WTC11 (cell line): Measurements from ENCODE around the gene SLC13A5.

Source experiments
- ATF6 ChIP-seq: sonication (generic); formaldehyde crosslinking; IDR thresholded peaks from 2 replicates; pipeline ENCODE4 v1.8.1; 2023; ENCODE audit warnings: mild to moderate bottlenecking, missing genetic modification reagents
- ETV6 ChIP-seq: sonication (generic); formaldehyde crosslinking; IDR thresholded peaks from 2 replicates; pipeline ENCODE4 v1.8.1; 2022; ENCODE audit warnings: mild to moderate bottlenecking, missing genetic modification reagents
- FOXP1 ChIP-seq: sonication (generic); formaldehyde crosslinking; IDR thresholded peaks from 2 replicates; pipeline ENCODE4 v1.8.0; 2022; ENCODE audit warnings: missing genetic modification reagents, mild to moderate bottlenecking, moderate library complexity, borderline replicate concordance
- HMGXB4 ChIP-seq: sonication (generic); formaldehyde crosslinking; IDR thresholded peaks from 2 replicates; pipeline ENCODE4 v1.8.1; 2023; ENCODE audit warnings: mild to moderate bottlenecking, moderate library complexity, missing genetic modification reagents
- JUN ChIP-seq: sonication (generic); formaldehyde crosslinking; IDR thresholded peaks from 2 replicates; pipeline ENCODE4 v1.8.0; 2023; ENCODE audit warnings: mild to moderate bottlenecking, missing genetic modification reagents
- MAX ChIP-seq: sonication (generic); formaldehyde crosslinking; IDR thresholded peaks from 2 replicates; pipeline ENCODE4 v1.8.0; 2022; ENCODE audit warnings: mild to moderate bottlenecking, missing genetic modification reagents
- SMAD4 ChIP-seq: sonication (generic); formaldehyde crosslinking; IDR thresholded peaks from 2 replicates; pipeline ENCODE4 v1.8.0; 2022; ENCODE audit warnings: mild to moderate bottlenecking, missing genetic modification reagents
- TCF7 ChIP-seq: sonication (generic); formaldehyde crosslinking; IDR thresholded peaks from 2 replicates; pipeline ENCODE4 v1.8.0; 2022; ENCODE audit warnings: mild to moderate bottlenecking, low read depth, missing genetic modification reagents, moderate library complexity
- ZNF121 ChIP-seq: sonication (generic); formaldehyde crosslinking; IDR thresholded peaks from 2 replicates; pipeline ENCODE4 v1.8.0; 2023; ENCODE audit warnings: missing genetic modification reagents
- TF ChIP-seq, protein P1 (sequence below): fragments of 200-600 bp; IDR thresholded peaks from 2 replicates; pipeline ENCODE4 v1.8.0; 2022; ENCODE audit warnings: antibody characterized with exemption
- TF ChIP-seq, protein P2 (sequence below): sonication (generic); formaldehyde crosslinking; conservative IDR thresholded peaks from 2 replicates; pipeline ENCODE4 v1.8.1; 2022; ENCODE audit warnings: mild to moderate bottlenecking, missing genetic modification reagents
- TF ChIP-seq, protein P3 (sequence below): sonication (generic); formaldehyde crosslinking; IDR thresholded peaks from 2 replicates; pipeline ENCODE4 v1.8.1; 2023; ENCODE audit warnings: mild to moderate bottlenecking, missing genetic modification reagents
- TF ChIP-seq, protein P4 (sequence below): fragments of 250-450 bp; sonication (Bioruptor Pico); IDR thresholded peaks from 2 replicates; pipeline ENCODE4 v2.1.2; 2022; ENCODE audit warnings: mild to moderate bottlenecking, moderate library complexity
- TF ChIP-seq, protein P5 (sequence below): sonication (generic); formaldehyde crosslinking; IDR thresholded peaks from 2 replicates; pipeline ENCODE4 v1.8.0; 2022; ENCODE audit warnings: missing genetic modification reagents

DNA sequence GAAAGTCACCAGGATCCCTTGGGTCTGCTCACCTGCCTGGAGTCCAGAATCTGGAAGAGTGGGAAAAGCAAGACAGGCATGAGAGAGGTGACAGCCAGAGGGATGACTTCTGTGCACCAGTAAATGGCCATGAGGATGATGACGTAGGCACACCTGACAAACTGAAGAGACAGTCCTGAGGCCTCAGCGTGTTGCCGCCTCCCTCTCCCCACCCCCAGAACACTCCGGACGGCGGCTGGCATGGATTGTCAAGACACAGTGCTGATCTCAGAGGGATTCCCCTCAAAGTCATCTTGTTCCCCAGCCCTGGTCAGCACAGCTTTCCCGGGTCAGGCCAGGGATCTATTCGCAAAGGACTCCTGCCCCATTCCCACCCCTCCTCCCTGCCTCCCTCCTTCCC lies 6.2 kb downstream of the SLC13A5 start:
- TF ChIP-seq MAX (no peak), JUN (CRISPR knock-in tag) (no peak), SMAD4 (CRISPR knock-in tag) (no peak), HMGXB4 (CRISPR knock-in tag) (no peak), ETV6 (CRISPR knock-in tag) (no peak), ZNF121 (CRISPR knock-in tag) (no peak), TCF7 (no peak), ATF6 (CRISPR knock-in tag) (no peak), FOXP1 (CRISPR knock-in tag) (no peak)
- TF ChIP-seq, protein P1, sequence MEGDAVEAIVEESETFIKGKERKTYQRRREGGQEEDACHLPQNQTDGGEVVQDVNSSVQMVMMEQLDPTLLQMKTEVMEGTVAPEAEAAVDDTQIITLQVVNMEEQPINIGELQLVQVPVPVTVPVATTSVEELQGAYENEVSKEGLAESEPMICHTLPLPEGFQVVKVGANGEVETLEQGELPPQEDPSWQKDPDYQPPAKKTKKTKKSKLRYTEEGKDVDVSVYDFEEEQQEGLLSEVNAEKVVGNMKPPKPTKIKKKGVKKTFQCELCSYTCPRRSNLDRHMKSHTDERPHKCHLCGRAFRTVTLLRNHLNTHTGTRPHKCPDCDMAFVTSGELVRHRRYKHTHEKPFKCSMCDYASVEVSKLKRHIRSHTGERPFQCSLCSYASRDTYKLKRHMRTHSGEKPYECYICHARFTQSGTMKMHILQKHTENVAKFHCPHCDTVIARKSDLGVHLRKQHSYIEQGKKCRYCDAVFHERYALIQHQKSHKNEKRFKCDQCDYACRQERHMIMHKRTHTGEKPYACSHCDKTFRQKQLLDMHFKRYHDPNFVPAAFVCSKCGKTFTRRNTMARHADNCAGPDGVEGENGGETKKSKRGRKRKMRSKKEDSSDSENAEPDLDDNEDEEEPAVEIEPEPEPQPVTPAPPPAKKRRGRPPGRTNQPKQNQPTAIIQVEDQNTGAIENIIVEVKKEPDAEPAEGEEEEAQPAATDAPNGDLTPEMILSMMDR: no peak
- TF ChIP-seq, protein P2, sequence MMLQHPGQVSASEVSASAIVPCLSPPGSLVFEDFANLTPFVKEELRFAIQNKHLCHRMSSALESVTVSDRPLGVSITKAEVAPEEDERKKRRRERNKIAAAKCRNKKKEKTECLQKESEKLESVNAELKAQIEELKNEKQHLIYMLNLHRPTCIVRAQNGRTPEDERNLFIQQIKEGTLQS (CRISPR knock-in tag): no peak
- TF ChIP-seq, protein P3, sequence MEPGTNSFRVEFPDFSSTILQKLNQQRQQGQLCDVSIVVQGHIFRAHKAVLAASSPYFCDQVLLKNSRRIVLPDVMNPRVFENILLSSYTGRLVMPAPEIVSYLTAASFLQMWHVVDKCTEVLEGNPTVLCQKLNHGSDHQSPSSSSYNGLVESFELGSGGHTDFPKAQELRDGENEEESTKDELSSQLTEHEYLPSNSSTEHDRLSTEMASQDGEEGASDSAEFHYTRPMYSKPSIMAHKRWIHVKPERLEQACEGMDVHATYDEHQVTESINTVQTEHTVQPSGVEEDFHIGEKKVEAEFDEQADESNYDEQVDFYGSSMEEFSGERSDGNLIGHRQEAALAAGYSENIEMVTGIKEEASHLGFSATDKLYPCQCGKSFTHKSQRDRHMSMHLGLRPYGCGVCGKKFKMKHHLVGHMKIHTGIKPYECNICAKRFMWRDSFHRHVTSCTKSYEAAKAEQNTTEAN: no peak
- TF ChIP-seq, protein P4, sequence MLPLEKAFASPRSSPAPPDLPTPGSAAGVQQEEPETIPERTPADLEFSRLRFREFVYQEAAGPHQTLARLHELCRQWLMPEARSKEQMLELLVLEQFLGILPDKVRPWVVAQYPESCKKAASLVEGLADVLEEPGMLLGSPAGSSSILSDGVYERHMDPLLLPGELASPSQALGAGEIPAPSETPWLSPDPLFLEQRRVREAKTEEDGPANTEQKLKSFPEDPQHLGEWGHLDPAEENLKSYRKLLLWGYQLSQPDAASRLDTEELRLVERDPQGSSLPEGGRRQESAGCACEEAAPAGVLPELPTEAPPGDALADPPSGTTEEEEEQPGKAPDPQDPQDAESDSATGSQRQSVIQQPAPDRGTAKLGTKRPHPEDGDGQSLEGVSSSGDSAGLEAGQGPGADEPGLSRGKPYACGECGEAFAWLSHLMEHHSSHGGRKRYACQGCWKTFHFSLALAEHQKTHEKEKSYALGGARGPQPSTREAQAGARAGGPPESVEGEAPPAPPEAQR (CRISPR knock-in tag): no peak
- TF ChIP-seq, protein P5, sequence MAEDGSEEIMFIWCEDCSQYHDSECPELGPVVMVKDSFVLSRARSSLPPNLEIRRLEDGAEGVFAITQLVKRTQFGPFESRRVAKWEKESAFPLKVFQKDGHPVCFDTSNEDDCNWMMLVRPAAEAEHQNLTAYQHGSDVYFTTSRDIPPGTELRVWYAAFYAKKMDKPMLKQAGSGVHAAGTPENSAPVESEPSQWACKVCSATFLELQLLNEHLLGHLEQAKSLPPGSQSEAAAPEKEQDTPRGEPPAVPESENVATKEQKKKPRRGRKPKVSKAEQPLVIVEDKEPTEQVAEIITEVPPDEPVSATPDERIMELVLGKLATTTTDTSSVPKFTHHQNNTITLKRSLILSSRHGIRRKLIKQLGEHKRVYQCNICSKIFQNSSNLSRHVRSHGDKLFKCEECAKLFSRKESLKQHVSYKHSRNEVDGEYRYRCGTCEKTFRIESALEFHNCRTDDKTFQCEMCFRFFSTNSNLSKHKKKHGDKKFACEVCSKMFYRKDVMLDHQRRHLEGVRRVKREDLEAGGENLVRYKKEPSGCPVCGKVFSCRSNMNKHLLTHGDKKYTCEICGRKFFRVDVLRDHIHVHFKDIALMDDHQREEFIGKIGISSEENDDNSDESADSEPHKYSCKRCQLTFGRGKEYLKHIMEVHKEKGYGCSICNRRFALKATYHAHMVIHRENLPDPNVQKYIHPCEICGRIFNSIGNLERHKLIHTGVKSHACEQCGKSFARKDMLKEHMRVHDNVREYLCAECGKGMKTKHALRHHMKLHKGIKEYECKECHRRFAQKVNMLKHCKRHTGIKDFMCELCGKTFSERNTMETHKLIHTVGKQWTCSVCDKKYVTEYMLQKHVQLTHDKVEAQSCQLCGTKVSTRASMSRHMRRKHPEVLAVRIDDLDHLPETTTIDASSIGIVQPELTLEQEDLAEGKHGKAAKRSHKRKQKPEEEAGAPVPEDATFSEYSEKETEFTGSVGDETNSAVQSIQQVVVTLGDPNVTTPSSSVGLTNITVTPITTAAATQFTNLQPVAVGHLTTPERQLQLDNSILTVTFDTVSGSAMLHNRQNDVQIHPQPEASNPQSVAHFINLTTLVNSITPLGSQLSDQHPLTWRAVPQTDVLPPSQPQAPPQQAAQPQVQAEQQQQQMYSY (CRISPR knock-in tag): no peak
